HepG2 (cell line): Measurements from ENCODE around the gene GJD3. TPM values are rescaled to one million over a fixed set of nuclear protein-coding genes. Genes with fewer than 3 reads are reported as not detected.

Experiments used
- ASH2L ChIP-seq: fragments of 300-600, 200-600 bp; sonication (generic); IDR thresholded peaks from 2 replicates; pipeline ENCODE4 v1.7.0; 2017; ENCODE audit warnings: low read depth, mild to moderate bottlenecking, moderate library complexity, mixed read lengths, low read length; ENCODE audit not compliant: insufficient read length
- FOSL2 ChIP-seq: sonication (generic); formaldehyde crosslinking; IDR thresholded peaks from 2 replicates; pipeline ENCODE4 v1.4.0; 2020; ENCODE audit warnings: missing genetic modification reagents
- IRF2 ChIP-seq: IDR thresholded peaks from 2 replicates; pipeline ENCODE4 v1.6.1; 2018; ENCODE audit warnings: missing genetic modification reagents, missing compliant biosample characterization
- NFE2 ChIP-seq: sonication (generic); formaldehyde crosslinking; IDR thresholded peaks from 2 replicates; pipeline ENCODE4 v1.4.0; 2020; ENCODE audit warnings: missing genetic modification reagents
- POLR2A ChIP-seq, 2 experiments: IDR thresholded peaks; 2 replicates each; pipeline ENCODE4 v1.6.1; 2011; ENCODE audit warnings: low read depth in 2 of 2, low read length in 2 of 2, mild to moderate bottlenecking in 1 of 2, moderate library complexity in 1 of 2; ENCODE audit not compliant: insufficient read depth in 1 of 2
- RBAK ChIP-seq: sonication (generic); formaldehyde crosslinking; IDR thresholded peaks from 2 replicates; pipeline ENCODE4 v1.5.1; 2020; ENCODE audit warnings: mild to moderate bottlenecking, missing genetic modification reagents
- SYNCRIP ChIP-seq: fragments of 200-400 bp; formaldehyde crosslinking; IDR thresholded peaks from 2 replicates; pipeline ENCODE4 v1.6.1; 2018; ENCODE audit warnings: mild to moderate bottlenecking, low read depth, low read length; ENCODE audit not compliant: insufficient read depth
- TSC22D2 ChIP-seq: sonication (generic); formaldehyde crosslinking; IDR thresholded peaks from 2 replicates; pipeline ENCODE4 v1.5.1; 2020; ENCODE audit warnings: missing genetic modification reagents, mild to moderate bottlenecking, borderline replicate concordance
- YEATS4 ChIP-seq: sonication (generic); formaldehyde crosslinking; IDR thresholded peaks from 2 replicates; pipeline ENCODE4 v1.4.0; 2020; ENCODE audit warnings: missing genetic modification reagents, borderline replicate concordance
- ZBTB38 ChIP-seq: sonication (generic); formaldehyde crosslinking; IDR thresholded peaks from 2 replicates; pipeline ENCODE4 v1.5.1; 2020; ENCODE audit warnings: mild to moderate bottlenecking, missing genetic modification reagents
- ZBTB46 ChIP-seq: sonication (generic); formaldehyde crosslinking; IDR thresholded peaks from 2 replicates; pipeline ENCODE4 v1.4.0; 2020; ENCODE audit warnings: mild to moderate bottlenecking, missing genetic modification reagents, borderline replicate concordance
- ZFP36 ChIP-seq: fragments of 150-350 bp; IDR thresholded peaks from 2 replicates; pipeline ENCODE4 v1.6.1; 2018; ENCODE audit warnings: borderline replicate concordance, low read length, low read depth; ENCODE audit not compliant: partially characterized antibody
- ZNF367 ChIP-seq: sonication (generic); formaldehyde crosslinking; IDR thresholded peaks from 2 replicates; pipeline ENCODE4 v1.4.0; 2020; ENCODE audit warnings: missing genetic modification reagents, borderline replicate concordance
- ZNF432 ChIP-seq: sonication (generic); formaldehyde crosslinking; IDR thresholded peaks from 2 replicates; pipeline ENCODE4 v1.5.0; 2020; ENCODE audit warnings: missing genetic modification reagents, mild to moderate bottlenecking, borderline replicate concordance
- ZNF577 ChIP-seq: sonication (generic); formaldehyde crosslinking; IDR thresholded peaks from 2 replicates; pipeline ENCODE4 v1.4.0; 2020; ENCODE audit warnings: mild to moderate bottlenecking, low read depth, missing genetic modification reagents, borderline replicate concordance
- ZSCAN31 ChIP-seq: sonication (generic); formaldehyde crosslinking; IDR thresholded peaks from 2 replicates; pipeline ENCODE4 v1.5.0; 2020; ENCODE audit warnings: low read depth, mild to moderate bottlenecking, missing genetic modification reagents
- polyA plus RNA-seq, 8 experiments: library from polyadenylated mRNA; depleted of rRNA in 3 of 8; stranded (reverse) in 7 of 8; unstranded in 1 of 8; fragments of >200 nt; fragmentation: Illumina TruSeq in 4 of 8; extraction: Trizol in 4 of 8; gene quantifications; 2 replicates each; pipeline versions ENCODE4 v1.2.1 to v1.2.3, GENCODE V29; 2011 to 2016; ENCODE audit warnings: low read depth in 4 of 8, missing spikeins in 1 of 8, mixed read lengths in 1 of 8; ENCODE audit not compliant: insufficient read depth in 1 of 8
- total RNA-seq, 5 experiments: library from RNA; depleted of rRNA; stranded (reverse); fragments of >200 nt; fragmentation: Illumina TruSeq; extraction: Trizol; gene quantifications; 2 replicates each; pipeline ENCODE4 v1.2.3, GENCODE V29; 2016; ENCODE audit warnings: low read depth in 1 of 5
- TF ChIP-seq, protein P1 (sequence below): sonication (generic); formaldehyde crosslinking; IDR thresholded peaks from 2 replicates; pipeline ENCODE4 v1.5.0; 2020; ENCODE audit warnings: mild to moderate bottlenecking, missing genetic modification reagents
- TF ChIP-seq, protein P2 (sequence below): sonication (generic); formaldehyde crosslinking; IDR thresholded peaks from 2 replicates; pipeline ENCODE4 v1.5.0; 2020; ENCODE audit warnings: missing genetic modification reagents
- TF ChIP-seq, protein P3 (sequence below): sonication (generic); formaldehyde crosslinking; IDR thresholded peaks from 2 replicates; pipeline ENCODE4 v1.4.0; 2020; ENCODE audit warnings: missing genetic modification reagents
- TF ChIP-seq, protein P4 (sequence below): IDR thresholded peaks from 2 replicates; pipeline ENCODE4 v1.6.1; 2012; ENCODE audit warnings: low read depth, low read length, improper control_type of control experiment

Gene GJD3
- total and polyA plus RNA-seq, 2 of the 13 experiments (the other 11 are each of a cell fraction or from before 2014, with no cell fraction given) = not detected

DNA sequence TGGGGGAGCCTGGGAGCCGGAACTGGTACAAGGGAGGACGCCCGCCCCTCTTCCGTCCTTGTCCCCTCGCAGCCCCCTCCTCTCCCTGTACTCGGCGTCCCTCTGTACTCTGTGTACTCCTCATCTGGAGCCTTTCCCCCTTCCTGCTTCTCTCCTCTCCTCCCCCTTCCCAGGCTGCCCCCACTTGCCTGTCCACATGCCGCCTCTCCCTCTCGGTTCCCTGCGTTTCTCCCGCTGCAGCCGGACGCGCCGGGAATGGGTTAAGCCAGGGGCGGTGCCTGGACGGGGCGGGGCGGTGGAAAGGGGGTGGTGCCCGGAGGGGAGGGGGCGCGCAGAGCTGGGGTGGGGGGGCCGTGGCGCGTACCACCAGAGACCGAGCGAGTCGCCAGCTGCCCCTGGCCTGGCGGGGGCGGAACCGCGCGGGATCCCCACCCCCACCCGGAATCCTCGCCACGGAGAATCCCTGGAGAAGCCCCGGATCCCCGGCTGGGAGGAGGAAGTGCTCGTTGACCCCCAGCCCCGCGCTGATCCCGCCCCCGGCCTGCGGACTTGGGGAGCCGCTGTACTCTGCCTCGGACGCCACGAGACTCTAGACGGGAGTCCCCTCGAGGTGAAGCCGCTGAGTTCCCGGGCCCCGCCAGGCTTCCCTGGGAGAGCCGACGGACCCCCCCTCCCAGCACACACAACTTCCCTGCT lies 22.6 kb downstream of the GJD3 start (continued):
- TF ChIP-seq, protein P1, sequence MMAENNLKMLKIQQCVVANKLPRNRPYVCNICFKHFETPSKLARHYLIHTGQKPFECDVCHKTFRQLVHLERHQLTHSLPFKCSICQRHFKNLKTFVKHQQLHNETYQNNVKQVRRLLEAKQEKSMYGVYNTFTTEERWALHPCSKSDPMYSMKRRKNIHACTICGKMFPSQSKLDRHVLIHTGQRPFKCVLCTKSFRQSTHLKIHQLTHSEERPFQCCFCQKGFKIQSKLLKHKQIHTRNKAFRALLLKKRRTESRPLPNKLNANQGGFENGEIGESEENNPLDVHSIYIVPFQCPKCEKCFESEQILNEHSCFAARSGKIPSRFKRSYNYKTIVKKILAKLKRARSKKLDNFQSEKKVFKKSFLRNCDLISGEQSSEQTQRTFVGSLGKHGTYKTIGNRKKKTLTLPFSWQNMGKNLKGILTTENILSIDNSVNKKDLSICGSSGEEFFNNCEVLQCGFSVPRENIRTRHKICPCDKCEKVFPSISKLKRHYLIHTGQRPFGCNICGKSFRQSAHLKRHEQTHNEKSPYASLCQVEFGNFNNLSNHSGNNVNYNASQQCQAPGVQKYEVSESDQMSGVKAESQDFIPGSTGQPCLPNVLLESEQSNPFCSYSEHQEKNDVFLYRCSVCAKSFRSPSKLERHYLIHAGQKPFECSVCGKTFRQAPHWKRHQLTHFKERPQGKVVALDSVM (CRISPR knock-in tag) = no peak
- TF ChIP-seq IRF2 (CRISPR knock-in tag) (no peak), RBAK (no peak), ASH2L (no peak), ZBTB38 (peak; percentile 0; the same call in 1 of the 2 replicates), FOSL2 (CRISPR knock-in tag) (no peak), ZFP36 (no peak), TSC22D2 (no peak), ZNF432 (CRISPR knock-in tag) (no peak), YEATS4 (no peak), SYNCRIP (no peak), ZNF367 (CRISPR knock-in tag) (no peak; the same call in 1 of the 2 replicates), POLR2A (IDR thresholded peaks at IDR 0.05; ENCODE audit: insufficient read depth in 1 of 2, low read depth in 2 of 2, low read length in 2 of 2) (peak in 1 of 2 experiments; percentile 71; a peak in 2 of 4 replicates), ZSCAN31 (CRISPR knock-in tag) (0 out of 2 replicates have a peak, but pooled peaks have one; percentile 9), ZBTB46 (CRISPR knock-in tag) (no peak), ZNF577 (no peak), NFE2 (CRISPR knock-in tag) (no peak)
- TF ChIP-seq, protein P2, sequence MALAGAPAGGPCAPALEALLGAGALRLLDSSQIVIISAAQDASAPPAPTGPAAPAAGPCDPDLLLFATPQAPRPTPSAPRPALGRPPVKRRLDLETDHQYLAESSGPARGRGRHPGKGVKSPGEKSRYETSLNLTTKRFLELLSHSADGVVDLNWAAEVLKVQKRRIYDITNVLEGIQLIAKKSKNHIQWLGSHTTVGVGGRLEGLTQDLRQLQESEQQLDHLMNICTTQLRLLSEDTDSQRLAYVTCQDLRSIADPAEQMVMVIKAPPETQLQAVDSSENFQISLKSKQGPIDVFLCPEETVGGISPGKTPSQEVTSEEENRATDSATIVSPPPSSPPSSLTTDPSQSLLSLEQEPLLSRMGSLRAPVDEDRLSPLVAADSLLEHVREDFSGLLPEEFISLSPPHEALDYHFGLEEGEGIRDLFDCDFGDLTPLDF = no peak
- TF ChIP-seq, protein P3, sequence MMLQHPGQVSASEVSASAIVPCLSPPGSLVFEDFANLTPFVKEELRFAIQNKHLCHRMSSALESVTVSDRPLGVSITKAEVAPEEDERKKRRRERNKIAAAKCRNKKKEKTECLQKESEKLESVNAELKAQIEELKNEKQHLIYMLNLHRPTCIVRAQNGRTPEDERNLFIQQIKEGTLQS (CRISPR knock-in tag) = no peak
- TF ChIP-seq, protein P4, sequence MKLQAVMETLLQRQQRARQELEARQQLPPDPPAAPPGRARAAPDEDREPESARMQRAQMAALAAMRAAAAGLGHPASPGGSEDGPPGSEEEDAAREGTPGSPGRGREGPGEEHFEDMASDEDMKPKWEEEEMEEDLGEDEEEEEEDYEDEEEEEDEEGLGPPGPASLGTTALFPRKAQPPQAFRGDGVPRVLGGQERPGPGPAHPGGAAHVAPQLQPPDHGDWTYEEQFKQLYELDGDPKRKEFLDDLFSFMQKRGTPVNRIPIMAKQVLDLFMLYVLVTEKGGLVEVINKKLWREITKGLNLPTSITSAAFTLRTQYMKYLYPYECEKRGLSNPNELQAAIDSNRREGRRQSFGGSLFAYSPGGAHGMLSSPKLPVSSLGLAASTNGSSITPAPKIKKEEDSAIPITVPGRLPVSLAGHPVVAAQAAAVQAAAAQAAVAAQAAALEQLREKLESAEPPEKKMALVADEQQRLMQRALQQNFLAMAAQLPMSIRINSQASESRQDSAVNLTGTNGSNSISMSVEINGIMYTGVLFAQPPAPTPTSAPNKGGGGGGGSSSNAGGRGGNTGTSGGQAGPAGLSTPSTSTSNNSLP = no peak
